ENCODE results near the gene OTUD1. TPM values are rescaled to one million over a fixed set of nuclear protein-coding genes. Genes with fewer than 3 reads are reported as not detected.

OTUD1 gene
- polyA plus RNA-seq, 1 donor from 2014 or later, result 6.0 TPM

- Histone ChIP-seq H3K9ac (ENCODE audit: low read length) (peak overlapping the region; percentile 78), H3K9me3 (ENCODE audit: low read length) (no peaks in the 10 kb centered on the region), H3K27ac (ENCODE audit: low read length) (no peak overlapping the region), H3K4me3 (ENCODE audit: low read length) (peak overlapping the region; percentile 78), H3K9me2 (ENCODE audit: insufficient read depth, low read length) (no peaks in the 10 kb centered on the region), H3K79me2 (replicated peaks; ENCODE audit: insufficient read depth, low read length) (peaks cover 21% of the 10 kb centered on the region), H3K4me2 (ENCODE audit: low read length) (peak overlapping the region; percentile 29), H4K20me1 (ENCODE audit: insufficient read depth) (no peaks in the 10 kb centered on the region), H3K27me3 (ENCODE audit: insufficient read depth, low read depth, low read length) (no peaks in the 10 kb centered on the region), H3K36me3 (ENCODE audit: insufficient read depth, low read length) (no peaks in the 10 kb centered on the region), H3F3A (ENCODE audit: insufficient read depth, low read length, poor library complexity, severe bottlenecking) (no peaks in the 10 kb centered on the region), H2AFZ (ENCODE audit: low read depth, low read length) (no peak overlapping the region)
- TF ChIP-seq EP300 (conservative IDR thresholded peaks at IDR 0.05; ENCODE audit: poor library complexity, severe bottlenecking), result no peak
- TF ChIP-seq, protein P1, sequence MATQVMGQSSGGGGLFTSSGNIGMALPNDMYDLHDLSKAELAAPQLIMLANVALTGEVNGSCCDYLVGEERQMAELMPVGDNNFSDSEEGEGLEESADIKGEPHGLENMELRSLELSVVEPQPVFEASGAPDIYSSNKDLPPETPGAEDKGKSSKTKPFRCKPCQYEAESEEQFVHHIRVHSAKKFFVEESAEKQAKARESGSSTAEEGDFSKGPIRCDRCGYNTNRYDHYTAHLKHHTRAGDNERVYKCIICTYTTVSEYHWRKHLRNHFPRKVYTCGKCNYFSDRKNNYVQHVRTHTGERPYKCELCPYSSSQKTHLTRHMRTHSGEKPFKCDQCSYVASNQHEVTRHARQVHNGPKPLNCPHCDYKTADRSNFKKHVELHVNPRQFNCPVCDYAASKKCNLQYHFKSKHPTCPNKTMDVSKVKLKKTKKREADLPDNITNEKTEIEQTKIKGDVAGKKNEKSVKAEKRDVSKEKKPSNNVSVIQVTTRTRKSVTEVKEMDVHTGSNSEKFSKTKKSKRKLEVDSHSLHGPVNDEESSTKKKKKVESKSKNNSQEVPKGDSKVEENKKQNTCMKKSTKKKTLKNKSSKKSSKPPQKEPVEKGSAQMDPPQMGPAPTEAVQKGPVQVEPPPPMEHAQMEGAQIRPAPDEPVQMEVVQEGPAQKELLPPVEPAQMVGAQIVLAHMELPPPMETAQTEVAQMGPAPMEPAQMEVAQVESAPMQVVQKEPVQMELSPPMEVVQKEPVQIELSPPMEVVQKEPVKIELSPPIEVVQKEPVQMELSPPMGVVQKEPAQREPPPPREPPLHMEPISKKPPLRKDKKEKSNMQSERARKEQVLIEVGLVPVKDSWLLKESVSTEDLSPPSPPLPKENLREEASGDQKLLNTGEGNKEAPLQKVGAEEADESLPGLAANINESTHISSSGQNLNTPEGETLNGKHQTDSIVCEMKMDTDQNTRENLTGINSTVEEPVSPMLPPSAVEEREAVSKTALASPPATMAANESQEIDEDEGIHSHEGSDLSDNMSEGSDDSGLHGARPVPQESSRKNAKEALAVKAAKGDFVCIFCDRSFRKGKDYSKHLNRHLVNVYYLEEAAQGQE (IDR thresholded peaks at IDR 0.05; ENCODE audit: borderline replicate concordance), result no peak
- TF ChIP-seq RAD21 (conservative IDR thresholded peaks at IDR 0.05), result no peak
- TF ChIP-seq, protein P2, sequence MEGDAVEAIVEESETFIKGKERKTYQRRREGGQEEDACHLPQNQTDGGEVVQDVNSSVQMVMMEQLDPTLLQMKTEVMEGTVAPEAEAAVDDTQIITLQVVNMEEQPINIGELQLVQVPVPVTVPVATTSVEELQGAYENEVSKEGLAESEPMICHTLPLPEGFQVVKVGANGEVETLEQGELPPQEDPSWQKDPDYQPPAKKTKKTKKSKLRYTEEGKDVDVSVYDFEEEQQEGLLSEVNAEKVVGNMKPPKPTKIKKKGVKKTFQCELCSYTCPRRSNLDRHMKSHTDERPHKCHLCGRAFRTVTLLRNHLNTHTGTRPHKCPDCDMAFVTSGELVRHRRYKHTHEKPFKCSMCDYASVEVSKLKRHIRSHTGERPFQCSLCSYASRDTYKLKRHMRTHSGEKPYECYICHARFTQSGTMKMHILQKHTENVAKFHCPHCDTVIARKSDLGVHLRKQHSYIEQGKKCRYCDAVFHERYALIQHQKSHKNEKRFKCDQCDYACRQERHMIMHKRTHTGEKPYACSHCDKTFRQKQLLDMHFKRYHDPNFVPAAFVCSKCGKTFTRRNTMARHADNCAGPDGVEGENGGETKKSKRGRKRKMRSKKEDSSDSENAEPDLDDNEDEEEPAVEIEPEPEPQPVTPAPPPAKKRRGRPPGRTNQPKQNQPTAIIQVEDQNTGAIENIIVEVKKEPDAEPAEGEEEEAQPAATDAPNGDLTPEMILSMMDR (IDR thresholded peaks at IDR 0.05; ENCODE audit: poor library complexity, severe bottlenecking), result no peak
- TF ChIP-seq MXI1 (conservative IDR thresholded peaks at IDR 0.05; ENCODE audit: poor library complexity, severe bottlenecking), result no peak
- no peak for TF ChIP-seq EZH2 (IDR thresholded peaks at IDR 0.05; ENCODE audit: borderline replicate concordance, insufficient read depth, low read length, poor library complexity, severe bottlenecking)
- no peak for TF ChIP-seq POLR2AphosphoS5 (IDR thresholded peaks at IDR 0.05)
- peak; percentile 11 for TF ChIP-seq SMC3 (conservative IDR thresholded peaks at IDR 0.05; ENCODE audit: poor library complexity)
Measured at GRCh38 chr10:23439961-23440889, 1.4 kb downstream of the OTUD1 start.

- Histone ChIP-seq H3K36me3 (ENCODE audit: insufficient read depth, low read length) (no peaks in the 10 kb centered on the region), H3K9ac (ENCODE audit: low read length) (no peak overlapping the region), H3K4me3 (ENCODE audit: low read length) (peak overlapping the region; percentile 78), H3F3A (ENCODE audit: insufficient read depth, low read length, poor library complexity, severe bottlenecking) (no peaks in the 10 kb centered on the region), H3K9me2 (ENCODE audit: insufficient read depth, low read length) (no peaks in the 10 kb centered on the region), H3K4me2 (ENCODE audit: low read length) (peak overlapping the region; percentile 29), H2AFZ (ENCODE audit: low read depth, low read length) (no peak overlapping the region), H3K27ac (ENCODE audit: low read length) (no peak overlapping the region), H3K27me3 (ENCODE audit: insufficient read depth, low read depth, low read length) (no peaks in the 10 kb centered on the region), H4K20me1 (ENCODE audit: insufficient read depth) (no peaks in the 10 kb centered on the region), H3K9me3 (ENCODE audit: low read length) (no peaks in the 10 kb centered on the region), H3K79me2 (replicated peaks; ENCODE audit: insufficient read depth, low read length) (peaks cover 21% of the 10 kb centered on the region)
- TF ChIP-seq RAD21 (conservative IDR thresholded peaks at IDR 0.05) (no peak), SMC3 (conservative IDR thresholded peaks at IDR 0.05; ENCODE audit: poor library complexity) (no peak), EZH2 (IDR thresholded peaks at IDR 0.05; ENCODE audit: borderline replicate concordance, insufficient read depth, low read length, poor library complexity, severe bottlenecking) (no peak), EP300 (conservative IDR thresholded peaks at IDR 0.05; ENCODE audit: poor library complexity, severe bottlenecking) (no peak), TAF1 (IDR thresholded peaks at IDR 0.05; ENCODE audit: low read depth) (no peak), POLR2AphosphoS5 (IDR thresholded peaks at IDR 0.05) (no peak), MXI1 (conservative IDR thresholded peaks at IDR 0.05; ENCODE audit: poor library complexity, severe bottlenecking) (no peak)
- TF ChIP-seq, protein P1 (IDR thresholded peaks at IDR 0.05; ENCODE audit: borderline replicate concordance), result no peak
- TF ChIP-seq, protein P2 (IDR thresholded peaks at IDR 0.05; ENCODE audit: poor library complexity, severe bottlenecking), result no peak
Measured at GRCh38 chr10:23441251-23441650, 2.4 kb downstream of the OTUD1 start.

Data from neural cell (in vitro differentiated cells).